Esophagus muscularis mucosa (tissue), 3 donors: Measurements from ENCODE around the gene LMOD1.

ENCODE experiments used
- POLR2A ChIP-seq: fragments of 450-650 bp; IDR thresholded peaks from one replicate; pipeline ENCODE4 v1.6.1; 2017; ENCODE audit warnings: antibody characterized with exemption, moderate library complexity, mild to moderate bottlenecking, low read depth
- TF ChIP-seq, protein P1 (sequence below), 3 experiments: fragments of 200-600 bp in 2 of 3; fragments of 450-650 bp in 1 of 3; sonication (generic) in 2 of 3; IDR thresholded peaks; one replicate each; pipeline ENCODE4 v1.5.1; 2017 to 2019; ENCODE audit warnings: antibody characterized with exemption in 3 of 3, mild to moderate bottlenecking in 2 of 3, moderate library complexity in 1 of 3

DNA sequence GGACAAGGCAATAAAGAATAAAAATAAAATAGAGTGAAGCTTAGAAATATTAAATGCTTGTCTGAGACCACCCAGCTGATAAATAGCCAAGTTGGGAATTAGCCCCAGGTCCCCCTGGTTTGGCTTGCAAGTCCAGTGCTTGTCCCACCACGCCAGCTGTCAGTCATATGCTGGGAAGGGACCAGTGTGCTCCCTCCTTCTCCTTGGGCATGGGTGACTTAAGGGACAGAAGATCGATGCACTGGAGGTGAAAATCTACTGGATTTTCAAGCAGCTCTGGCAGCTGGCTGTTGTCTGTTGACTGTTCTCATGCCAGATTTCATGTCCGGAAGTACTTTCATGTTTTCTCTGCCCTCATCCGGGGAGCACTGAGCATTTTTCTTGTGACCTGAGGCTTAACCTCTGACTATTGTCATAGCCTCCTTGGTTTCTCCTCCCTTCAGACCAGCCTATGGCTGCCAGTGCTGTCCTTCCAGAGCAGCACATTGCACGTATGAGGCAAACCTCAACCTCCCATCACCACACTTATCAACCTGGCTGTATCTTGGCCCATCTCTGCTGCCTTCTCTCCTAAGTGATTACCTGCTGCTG lies 12.4 kb downstream of the LMOD1 start:
- TF ChIP-seq, protein P1, sequence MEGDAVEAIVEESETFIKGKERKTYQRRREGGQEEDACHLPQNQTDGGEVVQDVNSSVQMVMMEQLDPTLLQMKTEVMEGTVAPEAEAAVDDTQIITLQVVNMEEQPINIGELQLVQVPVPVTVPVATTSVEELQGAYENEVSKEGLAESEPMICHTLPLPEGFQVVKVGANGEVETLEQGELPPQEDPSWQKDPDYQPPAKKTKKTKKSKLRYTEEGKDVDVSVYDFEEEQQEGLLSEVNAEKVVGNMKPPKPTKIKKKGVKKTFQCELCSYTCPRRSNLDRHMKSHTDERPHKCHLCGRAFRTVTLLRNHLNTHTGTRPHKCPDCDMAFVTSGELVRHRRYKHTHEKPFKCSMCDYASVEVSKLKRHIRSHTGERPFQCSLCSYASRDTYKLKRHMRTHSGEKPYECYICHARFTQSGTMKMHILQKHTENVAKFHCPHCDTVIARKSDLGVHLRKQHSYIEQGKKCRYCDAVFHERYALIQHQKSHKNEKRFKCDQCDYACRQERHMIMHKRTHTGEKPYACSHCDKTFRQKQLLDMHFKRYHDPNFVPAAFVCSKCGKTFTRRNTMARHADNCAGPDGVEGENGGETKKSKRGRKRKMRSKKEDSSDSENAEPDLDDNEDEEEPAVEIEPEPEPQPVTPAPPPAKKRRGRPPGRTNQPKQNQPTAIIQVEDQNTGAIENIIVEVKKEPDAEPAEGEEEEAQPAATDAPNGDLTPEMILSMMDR (IDR thresholded peaks at IDR 0.05), result no peak
- no peak for TF ChIP-seq POLR2A
